A673 (cell line): ENCODE results near the gene GXYLT1.

Experiments
- CTCF ChIP-seq: fragments of 300-800, 200-600 bp; sonication (generic); conservative IDR thresholded peaks from 2 replicates; pipeline ENCODE4 v1.5.1; 2017; ENCODE audit warnings: low read depth, mild to moderate bottlenecking, antibody characterized with exemption, low read length, moderate library complexity, mixed read lengths
- EZH2 ChIP-seq: fragments of 200-600 bp; sonication (generic); IDR thresholded peaks from 2 replicates; pipeline ENCODE4 v1.6.1; 2017; ENCODE audit warnings: borderline replicate concordance, low read depth, mild to moderate bottlenecking, mixed read lengths, antibody characterized with exemption, low read length; ENCODE audit not compliant: poor library complexity, severe bottlenecking

- no peak for TF ChIP-seq CTCF
- TF ChIP-seq EZH2: no peak
Observed at GRCh38 chr12:42056130-42056529, 88.5 kb downstream of the GXYLT1 start.
